DND-41 (cell line): ENCODE measurements around the gene CCDC148.

Experiments used
- ATAC-seq: fragments of 200-7000 bp; cut with Tn5 transposase; 3 replicates; pipeline ENCODE4 v1.9.1; 2021; ENCODE audit warnings: low read depth; ENCODE audit not compliant: insufficient read depth
- DNase-seq: peaks from one replicate; pipeline ENCODE4 v3.0.0-alpha.2; 2020
- H2AFZ ChIP-seq: 2 replicates; pipeline ENCODE4 v1.6.0; 2012; ENCODE audit warnings: low read depth, low read length
- H3K27ac ChIP-seq: 2 replicates; pipeline ENCODE4 v1.5.1; 2012; ENCODE audit warnings: low read length, inconsistent platforms
- H3K27me3 ChIP-seq: fragments of 200-600 bp; sonication (generic); 2 replicates; pipeline ENCODE4 v1.6.0; 2012; ENCODE audit warnings: low read length, mild to moderate bottlenecking, inconsistent platforms; ENCODE audit not compliant: insufficient read depth, poor library complexity
- H3K36me3 ChIP-seq: 2 replicates; pipeline ENCODE4 v1.5.1; 2012; ENCODE audit warnings: low read length, inconsistent platforms; ENCODE audit not compliant: insufficient read depth
- H3K4me1 ChIP-seq: 2 replicates; pipeline ENCODE4 v1.5.1; 2012; ENCODE audit warnings: mild to moderate bottlenecking, low read length; ENCODE audit not compliant: insufficient read depth
- H3K4me2 ChIP-seq: 2 replicates; pipeline ENCODE4 v1.6.0; 2012; ENCODE audit warnings: mild to moderate bottlenecking, moderate library complexity, low read length, inconsistent platforms; ENCODE audit not compliant: insufficient read depth
- H3K4me3 ChIP-seq, 2 experiments: fragments of 200-600 bp in 1 of 2; shearing (Covaris generic) in 1 of 2; 2 replicates each; pipeline ENCODE4 v1.5.1; 2012 to 2016; ENCODE audit warnings: inconsistent platforms in 2 of 2, low read length in 2 of 2, mild to moderate bottlenecking in 2 of 2, low read depth in 1 of 2, moderate library complexity in 1 of 2
- H3K79me2 ChIP-seq: 2 replicates; pipeline ENCODE4 v1.6.0; 2012; ENCODE audit warnings: low read length, inconsistent platforms; ENCODE audit not compliant: insufficient read depth
- H3K9ac ChIP-seq: 2 replicates; pipeline ENCODE4 v1.6.0; 2012; ENCODE audit warnings: low read depth, mild to moderate bottlenecking, inconsistent platforms, low read length, moderate library complexity
- H3K9me3 ChIP-seq: 2 replicates; pipeline ENCODE4 v1.5.1; 2012; ENCODE audit warnings: low read length, moderate library complexity, mild to moderate bottlenecking, inconsistent platforms; ENCODE audit not compliant: insufficient read depth, severe bottlenecking
- H4K20me1 ChIP-seq: 2 replicates; pipeline ENCODE4 v1.6.0; 2012; ENCODE audit warnings: low read length; ENCODE audit not compliant: insufficient read depth
- CTCF ChIP-seq: IDR thresholded peaks from 2 replicates; pipeline ENCODE4 v1.5.1; 2012; ENCODE audit warnings: borderline replicate concordance, low read length, moderate library complexity, mild to moderate bottlenecking; ENCODE audit not compliant: poor library complexity, severe bottlenecking; ENCODE audit errors: extremely low read depth
- EZH2 ChIP-seq: IDR thresholded peaks from 3 replicates; pipeline ENCODE4 v1.6.1; 2012; ENCODE audit warnings: borderline replicate concordance, low read depth, mild to moderate bottlenecking, moderate library complexity, low read length, inconsistent platforms; ENCODE audit not compliant: severe bottlenecking

The CCDC148 gene

GRCh38 chr2:158394453-158394852 lies 62.1 kb downstream of the CCDC148 start:
- H3K27ac ChIP-seq = no peak overlapping the region
- no peak for ATAC-seq
- TF ChIP-seq CTCF = no peak
- TF ChIP-seq EZH2 = no peak

DNA sequence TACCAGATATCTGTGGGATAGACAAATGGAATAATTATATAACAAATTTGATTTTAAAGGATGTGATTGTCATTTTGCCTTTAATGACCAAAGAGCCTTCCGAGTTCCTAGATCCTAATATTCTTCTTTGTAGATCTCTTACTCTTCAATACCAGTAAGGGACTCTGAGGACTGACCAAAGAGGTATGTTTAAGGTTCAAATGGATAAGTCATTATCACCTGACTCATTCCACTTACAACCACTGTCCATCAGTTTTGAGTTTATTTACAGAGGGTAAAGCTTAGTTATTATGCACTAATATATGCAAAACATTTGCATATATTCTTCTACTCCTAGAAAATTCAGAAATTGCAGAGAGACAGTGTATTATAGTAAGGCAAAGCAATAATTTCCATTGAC lies 62.7 kb downstream of the CCDC148 start:
- DNase-seq (no peak), ATAC-seq (no peak)
- H3K4me2 ChIP-seq = no peak overlapping the region
- H4K20me1 ChIP-seq = no peaks in the 10 kb centered on the region
- no peaks in the 10 kb centered on the region for H3K79me2 ChIP-seq
- no peak overlapping the region for H3K4me3 ChIP-seq
- no peaks in the 10 kb centered on the region for H3K36me3 ChIP-seq
- H3K9me3 ChIP-seq = no peaks in the 10 kb centered on the region
- H2AFZ ChIP-seq = no peak overlapping the region
- no peak overlapping the region for H3K27ac ChIP-seq
- peaks cover 5% of the 10 kb centered on the region for H3K27me3 ChIP-seq
- H3K4me1 ChIP-seq = no peaks in the 10 kb centered on the region
- H3K9ac ChIP-seq = no peak overlapping the region
- TF ChIP-seq CTCF (no peak), EZH2 (no peak)

More at GRCh38 chr2:158394453-158394852, 62.1 kb downstream of the CCDC148 start:
- no peaks in the 10 kb centered on the region for H3K9me3 ChIP-seq
- H4K20me1 ChIP-seq = no peaks in the 10 kb centered on the region
- no peaks in the 10 kb centered on the region for H3K36me3 ChIP-seq
- no peak overlapping the region for H3K9ac ChIP-seq
- no peak for DNase-seq
- no peak overlapping the region for H3K4me2 ChIP-seq
- H3K27me3 ChIP-seq = peaks cover 5% of the 10 kb centered on the region
- H3K4me1 ChIP-seq = no peaks in the 10 kb centered on the region
- H2AFZ ChIP-seq = no peak overlapping the region
- no peak overlapping the region for H3K4me3 ChIP-seq
- H3K79me2 ChIP-seq = no peaks in the 10 kb centered on the region

GRCh38 chr2:158392687-158393086 lies 63.9 kb downstream of the CCDC148 start:
- no peak overlapping the region for H3K27ac ChIP-seq
- no peak for ATAC-seq
- H3K4me2 ChIP-seq = no peak overlapping the region
- TF ChIP-seq EZH2 (no peak), CTCF (no peak)
- H3K79me2 ChIP-seq = no peaks in the 10 kb centered on the region
- no peak overlapping the region for H2AFZ ChIP-seq
- no peaks in the 10 kb centered on the region for H4K20me1 ChIP-seq
- peaks cover 5% of the 10 kb centered on the region for H3K27me3 ChIP-seq
- no peaks in the 10 kb centered on the region for H3K9me3 ChIP-seq
- H3K4me1 ChIP-seq = no peaks in the 10 kb centered on the region
- DNase-seq = no peak
- H3K9ac ChIP-seq = no peak overlapping the region
- H3K36me3 ChIP-seq = no peaks in the 10 kb centered on the region
- no peak overlapping the region for H3K4me3 ChIP-seq

- Histone ChIP-seq H3K4me1 (no peaks in the 10 kb centered on the region), H3K9me3 (no peaks in the 10 kb centered on the region), H4K20me1 (no peaks in the 10 kb centered on the region), H3K36me3 (no peaks in the 10 kb centered on the region), H3K4me2 (no peak overlapping the region), H3K4me3 (no peak overlapping the region), H3K9ac (no peak overlapping the region), H3K79me2 (no peaks in the 10 kb centered on the region), H3K27ac (no peak overlapping the region), H3K27me3 (peaks cover 5% of the 10 kb centered on the region), H2AFZ (no peak overlapping the region)
- TF ChIP-seq EZH2 (no peak), CTCF (no peak)
- DNase-seq (no peak), ATAC-seq (no peak; the same call in 2 of the 3 replicates)
Measured at GRCh38 chr2:158391876-158392275, 64.7 kb downstream of the CCDC148 start.
